GM18507 (cell line): ENCODE measurements around the gene GLIS2.

Experiments
- DNase-seq: peaks from one replicate; pipeline ENCODE4 v3.0.0; 2011; ENCODE audit warnings: low read depth; ENCODE audit not compliant: insufficient read length; ENCODE audit errors: extremely low spot score
- FAIRE-seq: peaks from 2 replicates; lab custom pipeline; 2011; peaks lifted over from hg19 to GRCh38; lab: Jason Lieb, UNC

The GLIS2 gene

GRCh38 chr16:4317532-4318450, 1.9 kb downstream of the GLIS2 start:
- DNase-seq (no peak), FAIRE-seq (no peak)

- DNase-seq, result no peak
- no peak for FAIRE-seq
Observed at GRCh38 chr16:4318451-4318910, 2.6 kb downstream of the GLIS2 start.

GRCh38 chr16:4318967-4319366, 3.1 kb downstream of the GLIS2 start:
- FAIRE-seq (no peak), DNase-seq (no peak)

- FAIRE-seq (peak; percentile 67), DNase-seq (no peak)
Observed at GRCh38 chr16:4319454-4320421, 3.9 kb downstream of the GLIS2 start.

- no peak for FAIRE-seq
- no peak for DNase-seq
Observed at GRCh38 chr16:4320571-4321137, 4.8 kb downstream of the GLIS2 start.

GRCh38 chr16:4321286-4322120, 5.6 kb downstream of the GLIS2 start:
- no peak for DNase-seq
- no peak for FAIRE-seq

GRCh38 chr16:4322121-4323052, 6.5 kb downstream of the GLIS2 start:
- DNase-seq, result no peak
- no peak for FAIRE-seq

GRCh38 chr16:4323071-4323844, 7.4 kb downstream of the GLIS2 start:
- DNase-seq (no peak), FAIRE-seq (no peak)

- FAIRE-seq (no peak), DNase-seq (no peak)
Observed at GRCh38 chr16:4323845-4324488, 8.1 kb downstream of the GLIS2 start.

- FAIRE-seq (no peak), DNase-seq (no peak)
Observed at GRCh38 chr16:4324492-4325252, 8.8 kb downstream of the GLIS2 start.

- DNase-seq, result no peak
- peak; percentile 60 for FAIRE-seq
Observed at GRCh38 chr16:4325253-4325758, 9.4 kb downstream of the GLIS2 start.

GRCh38 chr16:4327386-4328045, 11.6 kb downstream of the GLIS2 start:
- DNase-seq (no peak), FAIRE-seq (no peak)

GRCh38 chr16:4328046-4328781, 12.3 kb downstream of the GLIS2 start:
- FAIRE-seq, result peak; percentile 69
- DNase-seq, result no peak

GRCh38 chr16:4328782-4329775, 13.2 kb downstream of the GLIS2 start:
- FAIRE-seq (no peak), DNase-seq (no peak)
